ENCODE results near the gene ZNF628.

ZNF628 gene

GRCh38 chr19:55468054-55468393, 8.4 kb upstream of the ZNF628 start:
- peak overlapping the region; percentile 77 for H2AFZ ChIP-seq (ENCODE audit: low read length)
- H3K4me2 ChIP-seq (ENCODE audit: low read depth, low read length, poor library complexity, severe bottlenecking), result no peak overlapping the region
- H3K4me1 ChIP-seq (ENCODE audit: insufficient read depth, low read length, poor library complexity, severe bottlenecking), result no peaks in the 10 kb centered on the region
- H3K36me3 ChIP-seq (ENCODE audit: insufficient read depth, low read length), result no peaks in the 10 kb centered on the region
- H3K27me3 ChIP-seq (ENCODE audit: insufficient read depth, low read length, poor library complexity, severe bottlenecking), result no peaks in the 10 kb centered on the region
- TF ChIP-seq EZH2phosphoT487 (IDR thresholded peaks at IDR 0.05; ENCODE audit: borderline replicate concordance), result no peak
- TF ChIP-seq CTCF (conservative IDR thresholded peaks at IDR 0.05; ENCODE audit: low read length), result peak; percentile 17; the same call in 1 of the 2 replicates
- no peaks in the 10 kb centered on the region for H3F3A ChIP-seq (ENCODE audit: low read depth)
- H3K79me2 ChIP-seq (ENCODE audit: insufficient read depth, low read length), result no peaks in the 10 kb centered on the region
- no peaks in the 10 kb centered on the region for H3K9me3 ChIP-seq (ENCODE audit: insufficient read depth, low read depth, low read length)
- no peaks in the 10 kb centered on the region for H3K9me2 ChIP-seq (replicated peaks; ENCODE audit: low read depth, low read length)
- H3K9ac ChIP-seq (ENCODE audit: low read depth, low read length, poor library complexity, severe bottlenecking), result no peak overlapping the region
- no peaks in the 10 kb centered on the region for H4K20me1 ChIP-seq (ENCODE audit: insufficient read depth, low read length, poor library complexity, severe bottlenecking)
- H3K4me3 ChIP-seq (ENCODE audit: low read length, poor library complexity, severe bottlenecking), result no peak overlapping the region

- H3K9me2 ChIP-seq (replicated peaks; ENCODE audit: low read depth, low read length), result no peaks in the 10 kb centered on the region
- H3K4me1 ChIP-seq (ENCODE audit: insufficient read depth, low read length, poor library complexity, severe bottlenecking), result peaks cover 5% of the 10 kb centered on the region
- H3K4me3 ChIP-seq (ENCODE audit: low read length, poor library complexity, severe bottlenecking), result no peak overlapping the region
- H3K36me3 ChIP-seq (ENCODE audit: insufficient read depth, low read length), result no peaks in the 10 kb centered on the region
- no peaks in the 10 kb centered on the region for H3K27me3 ChIP-seq (ENCODE audit: insufficient read depth, low read length, poor library complexity, severe bottlenecking)
- no peaks in the 10 kb centered on the region for H3F3A ChIP-seq (ENCODE audit: low read depth)
- no peak overlapping the region for H3K9ac ChIP-seq (ENCODE audit: low read depth, low read length, poor library complexity, severe bottlenecking)
- H3K79me2 ChIP-seq (ENCODE audit: insufficient read depth, low read length), result no peaks in the 10 kb centered on the region
- no peaks in the 10 kb centered on the region for H4K20me1 ChIP-seq (ENCODE audit: insufficient read depth, low read length, poor library complexity, severe bottlenecking)
- H3K9me3 ChIP-seq (ENCODE audit: insufficient read depth, low read depth, low read length), result no peaks in the 10 kb centered on the region
- no peak for TF ChIP-seq EZH2phosphoT487 (IDR thresholded peaks at IDR 0.05; ENCODE audit: borderline replicate concordance)
- no peak for TF ChIP-seq CTCF (conservative IDR thresholded peaks at IDR 0.05; ENCODE audit: low read length)
- no peak overlapping the region for H2AFZ ChIP-seq (ENCODE audit: low read length)
- no peak overlapping the region for H3K4me2 ChIP-seq (ENCODE audit: low read depth, low read length, poor library complexity, severe bottlenecking)
Observed at GRCh38 chr19:55471266-55471665, 5.2 kb upstream of the ZNF628 start.

- H3K4me2 ChIP-seq (ENCODE audit: low read depth, low read length, poor library complexity, severe bottlenecking), result no peak overlapping the region
- H3K27me3 ChIP-seq (ENCODE audit: insufficient read depth, low read length, poor library complexity, severe bottlenecking), result no peaks in the 10 kb centered on the region
- TF ChIP-seq EZH2phosphoT487 (IDR thresholded peaks at IDR 0.05; ENCODE audit: borderline replicate concordance) (no peak), CTCF (conservative IDR thresholded peaks at IDR 0.05; ENCODE audit: low read length) (no peak)
- no peaks in the 10 kb centered on the region for H3K9me3 ChIP-seq (ENCODE audit: insufficient read depth, low read depth, low read length)
- H3F3A ChIP-seq (ENCODE audit: low read depth), result no peaks in the 10 kb centered on the region
- no peaks in the 10 kb centered on the region for H3K36me3 ChIP-seq (ENCODE audit: insufficient read depth, low read length)
- H3K4me3 ChIP-seq (ENCODE audit: low read length, poor library complexity, severe bottlenecking), result no peak overlapping the region
- H2AFZ ChIP-seq (ENCODE audit: low read length), result no peak overlapping the region
- no peaks in the 10 kb centered on the region for H3K9me2 ChIP-seq (replicated peaks; ENCODE audit: low read depth, low read length)
- peaks cover 6% of the 10 kb centered on the region for H3K4me1 ChIP-seq (ENCODE audit: insufficient read depth, low read length, poor library complexity, severe bottlenecking)
- H3K79me2 ChIP-seq (ENCODE audit: insufficient read depth, low read length), result no peaks in the 10 kb centered on the region
- H3K9ac ChIP-seq (ENCODE audit: low read depth, low read length, poor library complexity, severe bottlenecking), result no peak overlapping the region
- no peaks in the 10 kb centered on the region for H4K20me1 ChIP-seq (ENCODE audit: insufficient read depth, low read length, poor library complexity, severe bottlenecking)
Observed at GRCh38 chr19:55472463-55472862, 4.0 kb upstream of the ZNF628 start.
